Measurements from ENCODE around the gene GGTLC1.
"Not testable (repeated sequence)": the region's sequence is repeated elsewhere in the genome, so short reads cannot be mapped to it uniquely, and the experiment has no call there.

The GGTLC1 gene

GRCh38 chr20:23988561-23988960 is at the start of gene GGTLC1:
Gene GGTLC1 (minus strand): TSS chr20:23988779. CDS start chr20:23986611, 2,168 bp downstream.
- no peak for DNase-seq

GRCh38 chr20:24034820-24035219 is 46.2 kb upstream of the GGTLC1 start:
- peak; percentile 89 for DNase-seq

- no peak for DNase-seq
These were observed 45.0 kb upstream of the GGTLC1 start for GRCh38 chr20:24033565-24033964.

- no peak for DNase-seq
These were observed 44.6 kb upstream of the GGTLC1 start for GRCh38 chr20:24033151-24033550.

GRCh38 chr20:24032400-24032898 is 43.9 kb upstream of the GGTLC1 start:
- no peak for DNase-seq

GRCh38 chr20:24027229-24027628 is 38.6 kb upstream of the GGTLC1 start:
- DNase-seq, result no peak

- no peak for DNase-seq
These were observed 34.1 kb upstream of the GGTLC1 start for GRCh38 chr20:24022621-24023180.

GRCh38 chr20:24018796-24019195 is 30.2 kb upstream of the GGTLC1 start:
- DNase-seq, result no peak

GRCh38 chr20:24017458-24017755 is 28.8 kb upstream of the GGTLC1 start:
- no peak for DNase-seq

- no peak for DNase-seq
These were observed 28.3 kb upstream of the GGTLC1 start for GRCh38 chr20:24016607-24017457.

GRCh38 chr20:24013953-24014352 is 25.4 kb upstream of the GGTLC1 start:
- DNase-seq, result no peak

GRCh38 chr20:24011282-24011681 is 22.7 kb upstream of the GGTLC1 start:
- DNase-seq, result no peak

- no peak for DNase-seq
These were observed 19.2 kb upstream of the GGTLC1 start for GRCh38 chr20:24007758-24008157.

GRCh38 chr20:24007073-24007595 is 18.6 kb upstream of the GGTLC1 start:
- no peak for DNase-seq

- DNase-seq, result no peak
These were observed 18.0 kb upstream of the GGTLC1 start for GRCh38 chr20:24006626-24007025.

GRCh38 chr20:24004471-24004870 is 15.9 kb upstream of the GGTLC1 start:
- DNase-seq, result no peak

GRCh38 chr20:24002896-24003295 is 14.3 kb upstream of the GGTLC1 start:
- DNase-seq, result no peak

GRCh38 chr20:24001712-24002405 is 13.3 kb upstream of the GGTLC1 start:
- no peak for DNase-seq

- no peak for DNase-seq
These were observed 10.3 kb upstream of the GGTLC1 start for GRCh38 chr20:23998844-23999243.

GRCh38 chr20:23998392-23998791 is 9.8 kb upstream of the GGTLC1 start:
- no peak for DNase-seq

GRCh38 chr20:23995905-23996666 is 7.5 kb upstream of the GGTLC1 start:
- peak; percentile 12 for DNase-seq

- not testable (repeated sequence) for DNase-seq
These were observed 6.7 kb upstream of the GGTLC1 start for GRCh38 chr20:23995291-23995690.
